Endothelial cell (in vitro differentiated cells): Measurements from ENCODE around the gene SHC3. TPM values are rescaled to one million over a fixed set of nuclear protein-coding genes. Genes with fewer than 3 reads are reported as not detected.

Source experiments
- DNase-seq: peaks from one replicate; pipeline ENCODE4 v3.0.0; 2021; ENCODE audit warnings: low spot score
- H3K27ac Mint-ChIP-seq: one replicate; pipeline ENCODE4 v1.8.0; 2021; ENCODE audit warnings: mixed read lengths, inconsistent platforms; ENCODE audit not compliant: unreplicated experiment
- H3K27me3 Mint-ChIP-seq: one replicate; pipeline ENCODE4 v1.8.0; 2021; ENCODE audit warnings: mild to moderate bottlenecking, moderate library complexity, mixed read lengths, inconsistent platforms; ENCODE audit not compliant: unreplicated experiment
- H3K36me3 Mint-ChIP-seq: one replicate; pipeline ENCODE4 v1.8.0; 2021; ENCODE audit warnings: mild to moderate bottlenecking, low read depth, mixed read lengths, inconsistent platforms; ENCODE audit not compliant: unreplicated experiment
- H3K4me1 Mint-ChIP-seq: one replicate; pipeline ENCODE4 v1.8.0; 2021; ENCODE audit warnings: mild to moderate bottlenecking, mixed read lengths, inconsistent platforms; ENCODE audit not compliant: unreplicated experiment
- H3K4me3 Mint-ChIP-seq: one replicate; pipeline ENCODE4 v1.8.0; 2021; ENCODE audit warnings: mild to moderate bottlenecking, mixed read lengths, inconsistent platforms; ENCODE audit not compliant: unreplicated experiment
- H3K9me3 Mint-ChIP-seq: one replicate; pipeline ENCODE4 v1.8.0; 2021; ENCODE audit warnings: mixed read lengths, inconsistent platforms; ENCODE audit not compliant: unreplicated experiment
- total RNA-seq: library from RNA; stranded (reverse); fragmentation: NEBNext Ultra II Directional; extraction: Animal tissue kit (Norgen Biotek cat#: 25700); gene quantifications from one replicate; pipeline ENCODE4 v1.2.1, GENCODE V29; 2021; ENCODE audit not compliant: unreplicated experiment
- TF ChIP-seq, protein P1 (sequence below): fragments of 200-600 bp; sonication (generic); IDR thresholded peaks from one replicate; pipeline ENCODE4 v1.5.0; 2021; ENCODE audit warnings: antibody characterized with exemption; ENCODE audit not compliant: unreplicated experiment

The SHC3 gene
- total RNA-seq, 1 donor from 2014 or later = 6.5 TPM

DNA sequence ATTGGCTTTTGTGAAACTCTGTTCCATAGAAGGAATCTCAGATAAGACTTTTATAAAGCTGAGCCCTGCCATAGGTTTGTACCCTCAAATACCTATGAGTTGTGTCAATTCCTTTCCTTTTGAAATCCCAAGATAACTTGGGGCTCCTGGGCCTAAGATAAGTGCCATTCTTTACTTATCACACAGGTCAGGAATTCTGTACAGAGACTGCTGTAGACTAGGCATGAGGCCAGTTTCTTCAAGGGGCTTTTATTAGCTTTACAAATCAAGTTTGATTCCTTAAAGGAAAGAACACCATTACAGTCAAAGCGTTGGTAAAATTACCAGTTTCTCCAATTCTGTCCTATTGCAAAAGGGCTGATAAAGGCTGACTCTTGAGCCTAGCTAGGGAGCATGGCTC is 39.2 kb downstream of the SHC3 start:
- TF ChIP-seq, protein P1, sequence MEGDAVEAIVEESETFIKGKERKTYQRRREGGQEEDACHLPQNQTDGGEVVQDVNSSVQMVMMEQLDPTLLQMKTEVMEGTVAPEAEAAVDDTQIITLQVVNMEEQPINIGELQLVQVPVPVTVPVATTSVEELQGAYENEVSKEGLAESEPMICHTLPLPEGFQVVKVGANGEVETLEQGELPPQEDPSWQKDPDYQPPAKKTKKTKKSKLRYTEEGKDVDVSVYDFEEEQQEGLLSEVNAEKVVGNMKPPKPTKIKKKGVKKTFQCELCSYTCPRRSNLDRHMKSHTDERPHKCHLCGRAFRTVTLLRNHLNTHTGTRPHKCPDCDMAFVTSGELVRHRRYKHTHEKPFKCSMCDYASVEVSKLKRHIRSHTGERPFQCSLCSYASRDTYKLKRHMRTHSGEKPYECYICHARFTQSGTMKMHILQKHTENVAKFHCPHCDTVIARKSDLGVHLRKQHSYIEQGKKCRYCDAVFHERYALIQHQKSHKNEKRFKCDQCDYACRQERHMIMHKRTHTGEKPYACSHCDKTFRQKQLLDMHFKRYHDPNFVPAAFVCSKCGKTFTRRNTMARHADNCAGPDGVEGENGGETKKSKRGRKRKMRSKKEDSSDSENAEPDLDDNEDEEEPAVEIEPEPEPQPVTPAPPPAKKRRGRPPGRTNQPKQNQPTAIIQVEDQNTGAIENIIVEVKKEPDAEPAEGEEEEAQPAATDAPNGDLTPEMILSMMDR = no peak
- Mint-ChIP-seq H3K27me3 (no peaks in the 10 kb centered on the region), H3K4me3 (no peak overlapping the region), H3K36me3 (peaks cover 6% of the 10 kb centered on the region), H3K4me1 (peaks cover 3% of the 10 kb centered on the region), H3K27ac (no peak overlapping the region), H3K9me3 (no peaks in the 10 kb centered on the region)
- no peak for DNase-seq

DNA sequence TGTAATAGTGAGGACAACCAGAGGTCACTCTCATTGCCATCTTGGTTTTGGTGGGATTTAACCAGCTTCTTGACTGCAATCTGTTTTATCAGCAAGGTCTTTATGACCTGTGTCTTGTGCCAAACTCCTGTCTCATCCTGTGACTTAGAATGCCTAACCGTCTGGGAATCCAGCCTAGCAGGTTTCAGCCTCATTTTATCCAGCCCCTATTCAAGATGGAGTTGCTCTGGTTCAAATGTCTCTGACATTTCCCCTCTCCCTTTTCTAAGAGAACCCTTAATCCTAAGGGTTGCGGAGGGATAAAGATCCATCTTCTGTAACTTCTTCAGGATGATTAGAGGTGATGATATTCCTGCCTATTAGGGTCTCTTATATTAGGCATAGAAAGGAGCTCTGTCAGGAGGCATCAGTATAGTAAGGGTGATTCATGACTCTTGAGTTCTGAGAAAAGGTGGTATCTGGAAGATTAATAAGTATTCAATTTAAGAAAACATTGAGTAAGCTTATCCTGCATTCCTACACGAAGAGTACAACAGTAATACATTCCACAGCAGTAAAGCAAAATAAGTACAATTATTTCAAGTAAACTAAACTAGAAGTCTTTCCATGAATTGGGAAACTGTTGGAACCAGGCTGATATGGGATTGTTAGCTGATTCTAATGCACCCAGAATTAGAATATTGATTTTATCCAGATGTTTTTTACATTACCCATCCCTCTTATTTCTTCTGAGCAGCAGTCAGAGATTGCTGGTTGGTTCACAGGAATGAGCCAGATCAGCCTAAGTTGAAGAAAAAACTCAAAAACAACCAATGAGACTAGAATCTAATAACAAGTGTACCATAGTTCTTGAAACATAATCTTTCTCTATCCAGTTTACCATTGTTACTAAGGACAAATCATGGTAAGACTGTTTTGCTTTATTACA is 39.9 kb downstream of the SHC3 start:
- no peaks in the 10 kb centered on the region for H3K27me3 Mint-ChIP-seq
- DNase-seq = no peak
- H3K27ac Mint-ChIP-seq = no peak overlapping the region
- H3K4me1 Mint-ChIP-seq = peaks cover 3% of the 10 kb centered on the region
- H3K9me3 Mint-ChIP-seq = no peaks in the 10 kb centered on the region
- TF ChIP-seq, protein P1 = no peak
- H3K36me3 Mint-ChIP-seq = peaks cover 6% of the 10 kb centered on the region
- H3K4me3 Mint-ChIP-seq = no peak overlapping the region

DNA sequence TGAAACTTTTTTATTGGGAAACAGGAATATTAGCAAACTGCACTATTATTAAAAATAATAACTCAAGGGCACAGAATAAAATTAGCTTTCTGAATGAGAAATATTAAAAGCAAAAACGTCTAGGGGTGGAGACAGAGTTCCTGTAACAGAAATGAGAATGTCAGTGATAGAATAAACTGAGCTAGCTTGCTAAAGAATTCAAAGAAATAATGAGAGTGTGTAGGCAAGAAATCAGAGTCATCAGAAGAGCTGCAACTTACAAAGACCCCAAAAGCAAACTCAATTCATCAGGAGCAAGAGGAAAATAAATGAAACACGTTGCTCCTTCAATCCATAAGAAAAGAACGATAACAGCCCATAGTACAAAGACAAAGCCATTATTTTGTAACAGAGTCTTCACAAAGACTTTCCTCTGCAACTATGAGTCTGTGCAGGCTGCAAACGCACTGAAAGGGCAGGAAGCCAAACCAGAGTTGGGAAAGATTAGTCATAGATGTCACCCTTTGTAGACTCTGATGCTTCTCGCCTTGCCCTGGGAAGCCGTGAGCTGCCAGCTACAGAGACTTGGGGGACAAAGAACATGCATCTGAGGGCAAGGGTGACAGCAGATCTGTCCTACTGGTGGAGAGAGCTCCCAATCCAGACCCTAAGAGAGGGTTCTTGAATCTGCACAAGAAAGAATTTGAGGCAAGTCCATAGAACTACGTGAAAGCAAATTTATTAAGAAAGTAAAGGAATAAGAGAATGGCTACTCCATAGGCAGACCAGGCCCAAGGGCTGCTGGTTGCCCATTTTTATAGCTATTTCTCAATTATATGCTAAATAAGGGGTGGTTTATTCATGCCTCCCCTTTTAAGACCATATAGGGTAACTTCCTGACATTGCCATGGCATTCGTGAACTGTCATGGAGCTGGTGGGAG is 40.8 kb downstream of the SHC3 start:
- Mint-ChIP-seq H3K27me3 (no peaks in the 10 kb centered on the region), H3K9me3 (no peaks in the 10 kb centered on the region), H3K27ac (no peak overlapping the region), H3K36me3 (peaks cover 10% of the 10 kb centered on the region), H3K4me3 (no peak overlapping the region), H3K4me1 (peaks cover 3% of the 10 kb centered on the region)
- DNase-seq = no peak
- TF ChIP-seq, protein P1 = no peak

DNA sequence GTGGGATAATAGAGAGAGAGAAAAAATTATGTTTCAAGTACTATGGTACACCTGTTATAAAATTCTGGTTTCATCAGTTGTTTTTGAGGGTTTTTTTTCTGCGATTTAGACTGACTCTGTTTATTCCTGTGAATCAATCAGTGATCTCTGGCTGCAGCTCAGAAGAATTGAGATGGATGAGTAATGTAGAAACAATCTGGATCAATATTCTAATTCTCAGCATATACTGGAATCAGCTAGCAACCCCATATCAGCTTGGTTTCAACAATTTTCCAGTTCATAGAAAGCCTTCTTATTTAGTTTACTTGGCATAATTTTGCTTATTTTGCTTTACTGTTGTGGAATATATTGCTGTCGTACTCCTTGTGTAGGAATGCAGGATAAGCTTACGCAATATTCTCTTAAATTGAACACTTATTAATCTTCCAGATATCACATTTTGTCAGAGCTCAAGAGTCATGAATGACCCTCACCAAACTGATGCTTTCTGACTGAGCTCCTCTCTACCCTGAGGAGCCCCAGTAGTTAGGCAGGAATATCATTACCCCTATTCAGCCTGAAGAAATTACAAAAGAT is 42.9 kb downstream of the SHC3 start:
- Mint-ChIP-seq H3K4me3 (no peak overlapping the region), H3K27me3 (no peaks in the 10 kb centered on the region), H3K36me3 (peaks cover 10% of the 10 kb centered on the region), H3K27ac (no peak overlapping the region), H3K4me1 (peaks cover 3% of the 10 kb centered on the region), H3K9me3 (no peaks in the 10 kb centered on the region)
- TF ChIP-seq, protein P1 = no peak
- DNase-seq = no peak
